Measurements from ENCODE around the gene TMEM167B. TPM values are rescaled to one million over a fixed set of nuclear protein-coding genes. Genes with fewer than 3 reads are reported as not detected.

TMEM167B gene
- total RNA-seq, 1 experiment from 2014 or later: 23.6 TPM

DNA sequence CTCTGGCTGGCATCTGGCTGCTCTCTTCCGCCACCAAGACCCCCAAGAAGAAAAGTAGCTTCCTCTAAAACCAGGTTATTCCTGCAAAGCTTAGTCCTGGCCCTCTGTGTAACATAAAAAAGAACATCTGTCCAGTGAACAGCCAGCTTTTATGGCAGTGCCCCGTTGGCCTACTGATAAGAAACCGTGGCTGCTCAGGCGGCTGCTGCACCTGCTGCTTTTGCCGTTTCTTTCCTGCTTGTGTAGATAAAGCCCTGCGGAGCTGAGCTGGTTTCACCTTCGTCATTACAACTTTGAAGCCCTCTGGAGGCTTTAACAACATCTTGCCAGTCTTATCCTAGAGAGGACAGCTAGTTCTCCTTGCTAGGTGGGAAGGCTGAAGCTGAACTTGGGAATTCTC is 43.9 kb downstream of the TMEM167B start:
- no peak overlapping the region for H3K4me2 ChIP-seq
- no peaks in the 10 kb centered on the region for H3K79me2 ChIP-seq (ENCODE audit: low read depth)
- no peaks in the 10 kb centered on the region for H4K20me1 ChIP-seq (ENCODE audit: insufficient read depth)
- H3K4me3 ChIP-seq: no peak overlapping the region
- intact Hi-C loops (cut with micrococcal nuclease; ENCODE audit: unreplicated experiment): no loop called here
- peak in 1 of 2 experiments; percentile 28 for DNase-seq
- no peaks in the 10 kb centered on the region for H3K9me3 ChIP-seq (ENCODE audit: insufficient read depth, low read depth)
- H3K9me2 ChIP-seq (ENCODE audit: insufficient read depth): no peaks in the 10 kb centered on the region
- ChIA-PET POLR2A (ENCODE audit: unreplicated experiment) (no interaction called here), CTCF (no interaction called here)
- H3K36me3 ChIP-seq (ENCODE audit: low read depth): no peaks in the 10 kb centered on the region
- H3K27me3 ChIP-seq (ENCODE audit: insufficient read depth, low read depth): no peaks in the 10 kb centered on the region
- no peak overlapping the region for H2AFZ ChIP-seq
- TF ChIP-seq EZH2 (IDR thresholded peaks at IDR 0.05; ENCODE audit: low read depth): no peak
- TF ChIP-seq, protein P1, sequence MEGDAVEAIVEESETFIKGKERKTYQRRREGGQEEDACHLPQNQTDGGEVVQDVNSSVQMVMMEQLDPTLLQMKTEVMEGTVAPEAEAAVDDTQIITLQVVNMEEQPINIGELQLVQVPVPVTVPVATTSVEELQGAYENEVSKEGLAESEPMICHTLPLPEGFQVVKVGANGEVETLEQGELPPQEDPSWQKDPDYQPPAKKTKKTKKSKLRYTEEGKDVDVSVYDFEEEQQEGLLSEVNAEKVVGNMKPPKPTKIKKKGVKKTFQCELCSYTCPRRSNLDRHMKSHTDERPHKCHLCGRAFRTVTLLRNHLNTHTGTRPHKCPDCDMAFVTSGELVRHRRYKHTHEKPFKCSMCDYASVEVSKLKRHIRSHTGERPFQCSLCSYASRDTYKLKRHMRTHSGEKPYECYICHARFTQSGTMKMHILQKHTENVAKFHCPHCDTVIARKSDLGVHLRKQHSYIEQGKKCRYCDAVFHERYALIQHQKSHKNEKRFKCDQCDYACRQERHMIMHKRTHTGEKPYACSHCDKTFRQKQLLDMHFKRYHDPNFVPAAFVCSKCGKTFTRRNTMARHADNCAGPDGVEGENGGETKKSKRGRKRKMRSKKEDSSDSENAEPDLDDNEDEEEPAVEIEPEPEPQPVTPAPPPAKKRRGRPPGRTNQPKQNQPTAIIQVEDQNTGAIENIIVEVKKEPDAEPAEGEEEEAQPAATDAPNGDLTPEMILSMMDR (conservative IDR thresholded peaks at IDR 0.05): no peak
- H3F3A ChIP-seq (ENCODE audit: insufficient read depth, low read depth): no peaks in the 10 kb centered on the region
- H3K27ac ChIP-seq: no peak overlapping the region
- H3K4me1 ChIP-seq (replicated peaks; ENCODE audit: insufficient read depth): no peaks in the 10 kb centered on the region
- no TSS peak for BruUV-seq (replicated peaks)

DNA sequence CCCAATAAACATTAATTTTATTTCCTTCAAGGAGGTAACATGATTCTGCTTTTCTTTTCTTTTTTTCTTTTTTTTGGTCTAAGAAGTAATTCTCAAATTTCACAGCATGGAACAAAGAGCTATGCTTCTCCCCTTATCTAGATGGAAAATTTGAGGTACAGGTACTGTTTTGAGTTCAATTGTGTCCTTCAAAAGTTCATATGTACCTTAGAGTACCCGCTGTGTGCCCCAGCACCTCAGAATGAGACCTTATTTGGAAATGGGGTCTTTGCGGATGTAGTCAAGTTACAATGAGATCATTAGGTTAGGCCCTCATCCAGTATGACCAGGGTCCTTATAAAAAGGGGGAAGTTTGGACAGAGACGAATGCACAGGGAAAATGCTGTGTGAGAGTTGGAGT is 45.4 kb downstream of the TMEM167B start:
- H3K9me2 ChIP-seq (ENCODE audit: insufficient read depth): no peaks in the 10 kb centered on the region
- no peak overlapping the region for H3K27ac ChIP-seq
- H3K36me3 ChIP-seq (ENCODE audit: low read depth): no peaks in the 10 kb centered on the region
- H3K79me2 ChIP-seq (ENCODE audit: low read depth): no peaks in the 10 kb centered on the region
- BruUV-seq (replicated peaks): no TSS peak
- POLR2A ChIA-PET (ENCODE audit: unreplicated experiment): interaction anchor here (0.7 kb wide), 1 partner anchor 289 kb away, joined by 3 read pairs; no protein-coding TSS in a partner anchor
- intact Hi-C loops (cut with micrococcal nuclease; ENCODE audit: unreplicated experiment): no loop called here
- DNase-seq: peak in 1 of 2 experiments; percentile 28
- H3K4me1 ChIP-seq (replicated peaks; ENCODE audit: insufficient read depth): no peaks in the 10 kb centered on the region
- H2AFZ ChIP-seq: no peak overlapping the region
- H3K27me3 ChIP-seq (ENCODE audit: insufficient read depth, low read depth): no peaks in the 10 kb centered on the region
- no peak for TF ChIP-seq EZH2 (IDR thresholded peaks at IDR 0.05; ENCODE audit: low read depth)
- TF ChIP-seq, protein P1 (conservative IDR thresholded peaks at IDR 0.05): no peak
- H4K20me1 ChIP-seq (ENCODE audit: insufficient read depth): no peaks in the 10 kb centered on the region
- CTCF ChIA-PET: no interaction called here
- H3K9me3 ChIP-seq (ENCODE audit: insufficient read depth, low read depth): no peaks in the 10 kb centered on the region
- H3K4me2 ChIP-seq: no peak overlapping the region
- H3F3A ChIP-seq (ENCODE audit: insufficient read depth, low read depth): no peaks in the 10 kb centered on the region
- H3K4me3 ChIP-seq: no peak overlapping the region

DNA sequence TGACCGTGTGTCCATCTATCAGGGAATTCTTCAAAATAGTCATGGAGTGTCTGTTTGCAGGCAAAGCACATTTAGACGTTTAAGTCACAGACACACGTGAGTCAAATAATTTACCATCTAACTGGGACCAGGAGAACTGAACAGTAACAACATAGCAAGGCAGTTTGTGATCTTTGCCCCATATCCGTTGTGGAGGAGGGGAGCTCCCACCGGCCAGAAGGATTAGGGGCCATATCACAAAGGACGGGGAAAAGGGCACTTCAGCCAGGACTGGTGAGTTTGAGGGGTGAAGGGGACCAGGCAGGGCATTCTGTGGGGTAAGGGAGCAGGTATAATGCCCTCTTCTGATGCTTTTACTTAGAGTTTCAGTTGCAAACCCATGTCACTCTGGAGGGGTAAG is 46.2 kb downstream of the TMEM167B start:
- CTCF ChIA-PET: interaction anchor here (0.6 kb wide), 1 partner anchor 10 kb away, joined by 4 read pairs; no protein-coding TSS in a partner anchor
- H3K4me3 ChIP-seq: no peak overlapping the region
- no peak overlapping the region for H3K4me2 ChIP-seq
- H3K36me3 ChIP-seq (ENCODE audit: low read depth): no peaks in the 10 kb centered on the region
- no peak overlapping the region for H3K27ac ChIP-seq
- TF ChIP-seq EZH2 (IDR thresholded peaks at IDR 0.05; ENCODE audit: low read depth): no peak
- TF ChIP-seq, protein P1 (conservative IDR thresholded peaks at IDR 0.05): no peak
- H3K9me3 ChIP-seq (ENCODE audit: insufficient read depth, low read depth): no peaks in the 10 kb centered on the region
- no TSS peak for BruUV-seq (replicated peaks)
- H3F3A ChIP-seq (ENCODE audit: insufficient read depth, low read depth): no peaks in the 10 kb centered on the region
- no peaks in the 10 kb centered on the region for H4K20me1 ChIP-seq (ENCODE audit: insufficient read depth)
- no peaks in the 10 kb centered on the region for H3K9me2 ChIP-seq (ENCODE audit: insufficient read depth)
- no peak overlapping the region for H2AFZ ChIP-seq
- no peaks in the 10 kb centered on the region for H3K27me3 ChIP-seq (ENCODE audit: insufficient read depth, low read depth)
- DNase-seq: peak in 1 of 2 experiments; percentile 11
- no peaks in the 10 kb centered on the region for H3K4me1 ChIP-seq (replicated peaks; ENCODE audit: insufficient read depth)
- POLR2A ChIA-PET (ENCODE audit: unreplicated experiment): no interaction called here
- intact Hi-C loops (cut with micrococcal nuclease; ENCODE audit: unreplicated experiment): no loop called here
- H3K79me2 ChIP-seq (ENCODE audit: low read depth): no peaks in the 10 kb centered on the region

Data from PC-9 (cell line).